Sigmoid colon (tissue), 7 donors: ENCODE data around the gene MAP4K1. TPM values are rescaled to one million over a fixed set of nuclear protein-coding genes. Genes with fewer than 3 reads are reported as not detected.
"Not testable (repeated sequence)": the region's sequence is repeated elsewhere in the genome, so short reads cannot be mapped to it uniquely, and the experiment has no call there.

ENCODE experiments used
- DNase-seq: peaks from one replicate; pipeline ENCODE4 v3.0.0-alpha.2; 2019
- H3K27ac ChIP-seq, 4 donors: fragments of 200-600 bp; sonication (generic); one replicate each; pipeline ENCODE4 v1.5.1; 2016 to 2019; ENCODE audit warnings: mild to moderate bottlenecking in 1 of 4
- H3K27me3 ChIP-seq, 3 donors: fragments of 200-600 bp; sonication (generic); one replicate each; pipeline ENCODE4 v1.5.1; 2019; ENCODE audit warnings: mild to moderate bottlenecking in 1 of 3
- H3K36me3 ChIP-seq, 4 donors: fragments of 200-600 bp; sonication (generic); one replicate each; pipeline ENCODE4 v1.5.1; 2016 to 2019
- H3K4me1 ChIP-seq, 4 donors: fragments of 200-600 bp; sonication (generic); one replicate each; pipeline ENCODE4 v1.5.1; 2017 to 2019
- H3K4me3 ChIP-seq, 4 donors: fragments of 200-600 bp; sonication (generic); one replicate each; pipeline ENCODE4 v1.5.1; 2017 to 2019; ENCODE audit warnings: mild to moderate bottlenecking in 2 of 4, moderate library complexity in 1 of 4
- H3K9me3 ChIP-seq, 4 donors: fragments of 200-600 bp in 3 of 4; sonication (generic) in 3 of 4; one replicate each; pipeline versions ENCODE4 v1.5.1 to v1.6.1; 2013 to 2019
- CTCF ChIP-seq, 4 experiments: fragments of 450-650 bp in 3 of 4; fragments of 200-600 bp in 1 of 4; IDR thresholded peaks; one replicate each; pipeline ENCODE4 v1.5.1; 2016 to 2019; ENCODE audit warnings: antibody characterized with exemption in 4 of 4, mild to moderate bottlenecking in 3 of 4, moderate library complexity in 2 of 4
- EP300 ChIP-seq, 4 donors: sonication (generic); formaldehyde crosslinking; IDR thresholded peaks; one replicate each; pipeline ENCODE4 v1.6.1; 2017; ENCODE audit warnings: antibody characterized with exemption in 4 of 4
- POLR2A ChIP-seq, 2 donors: fragments of 450-650 bp; IDR thresholded peaks; one replicate each; pipeline ENCODE4 v1.6.1; 2016; ENCODE audit warnings: antibody characterized with exemption in 2 of 2, mild to moderate bottlenecking in 2 of 2, moderate library complexity in 2 of 2
- POLR2AphosphoS5 ChIP-seq, 4 donors: sonication (generic); formaldehyde crosslinking; IDR thresholded peaks; one replicate each; pipeline ENCODE4 v1.6.1; 2017; ENCODE audit warnings: antibody characterized with exemption in 4 of 4
- WGBS, 2 donors: extraction: QIAGEN DNeasy Blood & Tissue Kit; methylation state at CpG; one replicate each; pipeline ENCODE4 v1.1.7; 2013; 5-methylcytosine and 5-hydroxymethylcytosine counted together
- intact Hi-C: fragments of 100-400 bp; cut with DNase I; formaldehyde crosslinking; loops from one replicate; pipeline ENCODE4 v1.15.1; 2023
- polyA plus RNA-seq, 3 donors: library from polyadenylated mRNA; stranded (reverse); fragments of 200-250 nt; gene quantifications; one replicate each; pipeline ENCODE4 v1.2.3, GENCODE V29; 2013
- total RNA-seq, 4 donors: library from RNA; depleted of rRNA; stranded (reverse); fragments of >200 nt; gene quantifications; one replicate each; pipeline ENCODE4 v1.1.0, GENCODE V29; 2016
- donor health status: healthy with polysubstance abuse.
- donor health status: Bipolar disorder and iron deficiency.
- donor health status: healthy.

Gene MAP4K1
- total and polyA plus RNA-seq, 7 donors, result 1.2 to 29.7 (median 1.6) TPM

DNA sequence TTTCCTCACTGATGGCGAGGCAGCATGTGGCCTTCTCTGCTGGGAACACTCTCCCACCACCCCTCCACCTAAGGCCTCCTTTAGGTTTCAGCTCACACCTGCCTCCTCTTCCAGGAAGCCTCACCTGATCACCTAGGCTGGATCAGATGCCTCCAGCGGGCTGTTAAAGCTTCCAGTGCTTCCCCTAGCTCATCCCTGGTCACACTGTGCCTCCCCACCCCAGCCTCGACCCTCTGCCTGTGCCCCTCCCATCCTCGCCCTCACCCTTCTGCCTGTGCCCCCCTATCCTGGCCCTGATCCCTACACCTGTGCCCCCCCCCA, 33.8 kb downstream of the MAP4K1 start:
- WGBS, 2 donors, result 69 to 74% methylated on average over 4 of the region's 4 CpGs

GRCh38 chr19:38583219-38583984, 34.4 kb downstream of the MAP4K1 start:
- WGBS, 2 donors, result 85 to 90% methylated on average over 14 of the region's 14 CpGs
- H3K4me1 ChIP-seq, result no peaks in the 10 kb centered on the region
- H3K36me3 ChIP-seq, result no peaks in the 10 kb centered on the region
- H3K9me3 ChIP-seq, result no peaks in the 10 kb centered on the region
- no peak overlapping the region for H3K4me3 ChIP-seq
- intact Hi-C loops, result no loop called here
- no peak overlapping the region for H3K27ac ChIP-seq
- no peak for DNase-seq
- no peaks in the 10 kb centered on the region for H3K27me3 ChIP-seq
- no peak for TF ChIP-seq EP300 (IDR thresholded peaks at IDR 0.05)

More for the DNA sequence above, 33.8 kb downstream of the MAP4K1 start:
- intact Hi-C loops, result no loop called here
- no peak overlapping the region for H3K4me3 ChIP-seq
- DNase-seq, result no peak
- no peak overlapping the region for H3K27ac ChIP-seq
- TF ChIP-seq POLR2AphosphoS5 (IDR thresholded peaks at IDR 0.05) (no peak), POLR2A (IDR thresholded peaks at IDR 0.05) (no peak), CTCF (IDR thresholded peaks at IDR 0.05) (no peak), EP300 (IDR thresholded peaks at IDR 0.05) (no peak)
- H3K36me3 ChIP-seq, result no peaks in the 10 kb centered on the region
- no peaks in the 10 kb centered on the region for H3K4me1 ChIP-seq
- H3K9me3 ChIP-seq, result no peaks in the 10 kb centered on the region
- H3K27me3 ChIP-seq, result no peaks in the 10 kb centered on the region

GRCh38 chr19:38580080-38580479, 37.7 kb downstream of the MAP4K1 start:
- H3K27ac ChIP-seq, result no peak overlapping the region
- 77 to 89% methylated on average over 15 of the region's 15 CpGs for WGBS, 2 donors
- no peaks in the 10 kb centered on the region for H3K4me1 ChIP-seq
- intact Hi-C loops, result no loop called here
- no peak overlapping the region for H3K4me3 ChIP-seq
- no peaks in the 10 kb centered on the region for H3K36me3 ChIP-seq
- H3K9me3 ChIP-seq, result no peaks in the 10 kb centered on the region
- DNase-seq, result no peak
- TF ChIP-seq CTCF (IDR thresholded peaks at IDR 0.05), result no peak
- no peak for TF ChIP-seq POLR2AphosphoS5 (IDR thresholded peaks at IDR 0.05)
- TF ChIP-seq EP300 (IDR thresholded peaks at IDR 0.05), result no peak
- no peak for TF ChIP-seq POLR2A (IDR thresholded peaks at IDR 0.05)
- no peaks in the 10 kb centered on the region for H3K27me3 ChIP-seq

GRCh38 chr19:38579304-38579703, 38.4 kb downstream of the MAP4K1 start:
- 55 to 90% methylated on average over 6 of the region's 6 CpGs for WGBS, 2 donors
- H3K4me1 ChIP-seq, H3K4me3 ChIP-seq, H3K27ac ChIP-seq, H3K27me3 ChIP-seq, H3K9me3 ChIP-seq, intact Hi-C loops, DNase-seq, H3K36me3 ChIP-seq: not testable (repeated sequence)

DNA sequence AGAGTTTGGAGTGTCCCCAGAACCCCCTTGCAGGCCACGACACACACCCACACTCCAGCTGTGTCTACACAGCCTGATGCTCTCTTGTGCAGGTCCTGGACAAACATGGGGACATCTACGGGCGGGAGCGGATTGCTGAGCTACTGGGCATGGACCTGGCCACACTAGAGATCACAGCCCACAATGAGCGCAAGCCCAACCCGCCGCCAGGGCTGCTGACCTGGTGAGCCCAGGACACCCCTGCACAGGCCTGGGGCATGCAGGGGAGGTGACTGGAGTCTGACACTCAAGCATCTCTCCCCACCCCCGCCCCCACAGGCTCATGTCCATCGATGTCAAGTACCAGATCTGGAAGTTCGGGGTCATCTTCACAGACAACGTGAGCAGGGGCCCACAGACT, 39.9 kb downstream of the MAP4K1 start:
- no peaks in the 10 kb centered on the region for H3K4me1 ChIP-seq
- no peaks in the 10 kb centered on the region for H3K9me3 ChIP-seq
- intact Hi-C loops, result no loop called here
- no peak for DNase-seq
- H3K36me3 ChIP-seq, result no peaks in the 10 kb centered on the region
- H3K4me3 ChIP-seq, result no peak overlapping the region
- no peaks in the 10 kb centered on the region for H3K27me3 ChIP-seq
- H3K27ac ChIP-seq, result no peak overlapping the region
- 86 to 93% methylated on average over 11 of the region's 11 CpGs for WGBS, 2 donors
- TF ChIP-seq POLR2A (IDR thresholded peaks at IDR 0.05), result no peak
- no peak for TF ChIP-seq EP300 (IDR thresholded peaks at IDR 0.05)
- no peak for TF ChIP-seq CTCF (IDR thresholded peaks at IDR 0.05)
- TF ChIP-seq POLR2AphosphoS5 (IDR thresholded peaks at IDR 0.05), result no peak

- Histone ChIP-seq H3K36me3 (no peaks in the 10 kb centered on the region), H3K4me1 (no peaks in the 10 kb centered on the region), H3K27me3 (no peaks in the 10 kb centered on the region), H3K9me3 (no peaks in the 10 kb centered on the region), H3K4me3 (no peak overlapping the region), H3K27ac (no peak overlapping the region)
- no peak for DNase-seq
- WGBS, 2 donors, result 84 to 89% methylated on average over 2 of the region's 2 CpGs
- no peak for TF ChIP-seq EP300 (IDR thresholded peaks at IDR 0.05)
- TF ChIP-seq POLR2A (IDR thresholded peaks at IDR 0.05), result no peak
- TF ChIP-seq CTCF (IDR thresholded peaks at IDR 0.05), result no peak
- TF ChIP-seq POLR2AphosphoS5 (IDR thresholded peaks at IDR 0.05), result no peak
- intact Hi-C loops, result no loop called here
Observed at GRCh38 chr19:38571682-38572081, 46.1 kb downstream of the MAP4K1 start.
